ENCODE measurements around the gene TSPEAR.
"Not testable (repeated sequence)": the region's sequence is repeated elsewhere in the genome, so short reads cannot be mapped to it uniquely, and the experiment has no call there.

TSPEAR gene

DNA sequence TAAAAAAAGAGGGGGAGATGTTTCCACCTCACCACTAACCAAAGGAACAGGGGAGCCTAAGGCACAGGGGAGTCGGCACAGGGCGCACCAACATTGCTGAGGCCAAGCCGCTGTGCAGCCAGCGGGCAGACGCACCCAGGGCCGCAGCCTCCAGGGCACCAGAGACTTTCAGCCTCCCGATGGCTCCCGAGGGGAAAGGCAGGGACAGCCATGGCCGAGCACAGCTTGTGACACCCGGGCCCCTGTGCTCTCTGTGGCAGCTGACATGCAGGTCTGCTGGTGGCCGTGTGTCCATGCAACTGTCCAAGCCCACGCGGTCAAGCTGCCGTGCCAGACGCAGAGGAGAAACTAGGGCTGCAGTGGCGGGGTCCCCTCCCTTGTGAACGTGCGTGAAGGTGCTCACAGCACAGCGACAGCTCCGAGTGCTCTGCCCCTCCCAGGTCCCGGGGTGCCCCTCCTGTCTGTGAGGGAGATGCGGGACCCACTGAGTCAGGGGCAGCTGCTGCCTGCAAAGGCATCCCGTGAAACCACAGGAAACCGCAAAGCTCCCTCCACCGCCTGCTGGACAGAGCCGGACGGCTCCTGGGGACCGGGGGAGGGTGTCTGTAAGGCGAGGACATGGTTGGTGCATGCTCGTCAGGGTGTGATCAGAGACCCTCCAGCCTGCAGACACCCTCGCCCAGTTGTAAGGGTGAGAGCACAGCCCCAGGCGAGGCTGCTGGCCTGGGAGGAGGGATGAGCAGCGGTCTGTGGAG lies 62.6 kb downstream of the TSPEAR start:
- no peak for DNase-seq

DNA sequence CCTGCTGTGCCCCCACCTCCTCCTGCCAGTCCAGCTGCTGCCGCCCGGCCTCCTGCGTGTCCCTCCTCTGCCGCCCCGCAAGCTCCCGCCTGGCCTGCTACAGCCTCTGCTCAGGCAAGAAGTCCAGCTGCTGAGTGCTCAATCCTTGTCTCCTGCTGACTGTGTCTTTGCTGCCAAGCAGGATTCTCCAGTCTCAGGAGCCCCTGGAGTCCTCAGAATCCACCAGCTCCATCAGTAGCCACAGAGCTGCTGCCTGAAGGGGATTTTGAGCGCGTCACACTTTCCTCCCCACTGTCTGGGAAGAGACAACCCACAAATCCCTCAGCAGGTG lies 64.2 kb downstream of the TSPEAR start:
- DNase-seq: no peak

DNA sequence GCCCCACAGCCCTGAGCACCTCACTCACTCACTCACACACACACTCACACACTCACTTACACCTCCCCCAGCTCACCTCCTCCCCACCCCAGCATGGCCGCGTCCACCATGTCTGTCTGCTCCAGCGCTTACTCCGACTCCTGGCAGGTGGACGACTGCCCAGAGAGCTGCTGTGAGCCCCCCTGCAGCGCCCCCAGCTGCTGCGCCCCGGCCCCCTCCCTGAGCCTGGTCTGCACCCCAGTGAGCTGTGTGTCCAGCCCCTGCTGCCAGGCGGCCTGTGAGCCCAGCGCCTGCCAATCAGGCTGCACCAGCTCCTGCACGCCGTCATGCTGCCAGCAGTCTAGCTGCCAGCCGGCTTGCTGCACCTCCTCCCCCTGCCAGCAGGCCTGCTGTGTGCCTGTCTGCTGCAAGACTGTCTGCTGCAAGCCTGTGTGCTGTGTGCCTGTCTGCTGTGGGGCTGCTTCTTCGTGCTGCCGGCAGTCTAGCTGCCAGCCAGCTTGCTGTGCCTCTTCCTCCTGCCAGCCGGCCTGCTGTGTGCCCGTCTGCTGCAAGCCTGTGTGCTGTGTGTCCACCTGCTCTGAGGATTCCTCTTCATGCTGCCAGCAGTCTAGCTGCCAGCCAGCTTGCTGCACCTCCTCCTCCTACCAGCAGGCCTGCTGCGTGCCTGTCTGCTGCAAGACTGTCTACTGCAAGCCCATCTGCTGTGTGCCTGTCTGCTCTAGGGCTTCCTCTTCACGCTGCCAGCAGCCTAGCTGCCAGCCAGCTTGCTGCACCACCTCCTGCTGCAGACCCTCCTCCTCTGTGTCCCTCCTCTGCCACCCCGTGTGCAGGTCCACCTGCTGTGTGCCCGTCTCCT lies 64.8 kb downstream of the TSPEAR start, which contains the start of gene KRTAP10-11:
KRTAP10-11 (plus strand) TSS at position 49 of the 856 bp plus-strand sequence; CDS start at position 94, 45 bp downstream.
- DNase-seq: not testable (repeated sequence)

DNA sequence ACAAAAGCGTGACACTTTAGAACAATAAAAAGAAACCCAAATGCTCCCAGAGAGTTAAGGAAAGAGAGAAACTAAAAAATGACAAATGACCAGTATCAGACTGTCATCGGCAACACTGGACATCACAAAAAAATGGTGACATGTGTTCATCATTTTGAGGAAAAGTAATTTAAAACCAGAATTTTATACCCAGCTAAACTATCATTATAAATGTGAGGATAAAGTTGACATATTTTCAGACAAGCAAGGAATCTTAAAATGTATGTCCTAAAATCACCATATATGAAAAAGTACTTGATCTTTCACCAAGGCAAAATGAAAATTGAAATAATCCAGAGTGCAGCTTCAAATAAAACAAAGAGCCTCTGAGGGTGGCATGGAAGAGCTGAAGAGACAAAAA lies 66.5 kb downstream of the TSPEAR start:
- no peak for DNase-seq

DNA sequence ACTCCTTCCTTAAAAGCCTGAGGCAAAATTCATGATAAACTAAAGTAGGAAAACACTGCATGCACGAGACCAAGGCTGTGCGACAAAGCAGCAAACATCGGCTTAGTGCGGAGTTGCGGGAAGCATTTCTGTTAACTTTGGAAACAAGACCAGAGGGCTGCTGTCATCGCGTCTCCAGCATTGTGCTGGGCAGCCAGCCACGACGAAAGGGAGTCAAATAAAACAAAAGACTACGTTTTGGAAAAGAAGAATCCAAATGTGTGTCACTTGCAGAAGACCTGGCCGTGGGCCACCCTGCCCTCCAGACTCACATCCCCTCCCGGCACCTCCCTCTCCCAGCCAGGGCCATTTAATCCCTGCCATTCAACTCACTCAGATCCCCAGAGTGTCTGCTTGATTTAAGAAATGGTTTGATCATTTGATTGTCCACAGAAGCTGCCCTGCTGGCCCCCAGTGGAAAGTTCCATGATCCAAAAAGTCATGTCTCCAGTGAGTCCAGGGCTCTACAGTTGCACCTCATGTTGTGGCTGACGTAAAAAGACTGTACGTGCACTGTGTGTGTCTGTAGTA lies 67.5 kb downstream of the TSPEAR start:
- DNase-seq: no peak

DNA sequence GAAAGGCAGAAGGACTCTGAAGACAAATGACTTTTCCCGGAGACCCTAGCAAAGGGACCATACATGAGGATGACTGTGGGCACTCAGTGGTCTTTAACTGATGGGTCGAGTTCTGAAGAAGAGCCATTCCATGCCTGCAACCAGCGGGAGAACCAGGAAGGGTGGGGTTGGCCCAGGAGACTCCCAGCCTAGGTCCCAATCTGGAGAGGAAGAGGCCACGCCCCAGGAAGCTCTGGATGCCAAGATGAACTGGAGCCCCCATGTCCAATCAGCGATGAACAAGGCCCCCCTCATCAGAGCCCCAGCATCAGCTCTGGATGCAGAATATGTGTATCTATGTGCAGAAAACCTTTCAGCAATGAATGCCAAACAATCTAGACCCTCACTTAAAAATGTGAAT lies 70.6 kb downstream of the TSPEAR start:
- DNase-seq: no peak

- no peak for DNase-seq
Observed at GRCh38 chr21:44639331-44639655, 72.1 kb downstream of the TSPEAR start.

DNA sequence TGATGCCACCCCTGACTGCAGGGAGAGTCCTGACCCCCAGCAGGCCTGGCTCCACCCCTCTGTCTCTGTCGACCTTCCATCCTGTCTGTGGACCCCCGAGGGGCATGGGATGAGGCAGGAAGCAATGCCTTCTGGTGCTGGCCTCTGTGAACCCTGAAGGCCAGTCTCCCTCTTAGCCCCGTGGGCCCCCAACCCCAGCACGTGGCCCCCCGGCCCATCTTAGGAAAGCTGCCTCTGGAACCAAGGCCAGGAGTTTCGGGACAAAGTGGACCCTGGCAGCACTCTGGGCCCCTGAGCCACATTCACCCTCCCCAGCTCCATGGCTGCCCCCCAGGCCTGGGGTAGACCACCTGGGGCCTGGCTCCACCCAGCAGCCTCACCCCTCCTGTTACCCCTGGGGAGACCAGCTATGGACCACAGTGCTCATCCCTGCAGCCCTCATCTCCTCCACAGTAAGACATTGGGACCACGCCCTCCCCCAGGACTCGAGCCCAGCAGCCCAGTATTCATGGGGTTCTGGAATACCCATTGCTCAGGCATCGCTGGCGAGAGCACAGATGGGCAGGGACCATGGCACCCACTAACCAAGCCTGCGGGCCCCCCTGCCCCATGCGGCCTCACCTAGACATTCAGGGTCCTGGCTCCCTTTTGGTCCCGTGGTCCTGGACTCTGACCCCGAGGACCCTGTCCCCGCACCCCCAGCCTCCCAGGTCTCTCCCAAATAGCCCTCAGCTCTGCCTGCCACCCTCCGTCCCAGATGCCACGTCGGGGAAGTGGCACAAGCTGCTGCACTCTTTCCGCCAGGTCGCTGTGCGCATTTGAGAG lies 72.7 kb downstream of the TSPEAR start:
- DNase-seq: not testable (repeated sequence)

DNA sequence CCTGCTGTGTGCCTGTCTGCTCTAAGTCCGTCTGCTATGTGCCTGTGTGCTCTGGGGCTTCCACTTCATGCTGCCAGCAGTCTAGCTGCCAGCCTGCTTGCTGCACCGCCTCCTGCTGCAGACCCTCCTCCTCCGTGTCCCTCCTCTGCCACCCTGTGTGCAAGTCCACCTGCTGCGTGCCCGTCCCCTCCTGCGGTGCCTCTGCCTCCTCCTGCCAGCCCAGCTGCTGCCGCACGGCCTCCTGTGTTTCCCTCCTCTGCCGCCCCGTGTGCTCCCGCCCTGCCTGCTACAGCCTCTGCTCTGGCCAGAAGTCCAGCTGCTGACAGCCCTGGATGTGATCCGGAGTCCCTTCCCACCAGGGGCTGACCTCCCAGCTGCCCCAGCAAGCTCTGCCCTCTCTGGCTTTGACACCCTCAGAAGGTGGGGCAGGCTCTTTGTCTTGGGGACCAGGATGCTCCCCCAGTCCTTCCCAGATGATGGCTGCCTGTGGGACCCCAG lies 73.5 kb downstream of the TSPEAR start:
- DNase-seq: not testable (repeated sequence)

GRCh38 chr21:44637018-44637850 lies 74.1 kb downstream of the TSPEAR start, which contains the start of gene KRTAP10-10:
Gene KRTAP10-10, plus strand, starts transcription at chr21:44637356. Its CDS starts 62 bp downstream, at chr21:44637418.
- no peak for DNase-seq

DNA sequence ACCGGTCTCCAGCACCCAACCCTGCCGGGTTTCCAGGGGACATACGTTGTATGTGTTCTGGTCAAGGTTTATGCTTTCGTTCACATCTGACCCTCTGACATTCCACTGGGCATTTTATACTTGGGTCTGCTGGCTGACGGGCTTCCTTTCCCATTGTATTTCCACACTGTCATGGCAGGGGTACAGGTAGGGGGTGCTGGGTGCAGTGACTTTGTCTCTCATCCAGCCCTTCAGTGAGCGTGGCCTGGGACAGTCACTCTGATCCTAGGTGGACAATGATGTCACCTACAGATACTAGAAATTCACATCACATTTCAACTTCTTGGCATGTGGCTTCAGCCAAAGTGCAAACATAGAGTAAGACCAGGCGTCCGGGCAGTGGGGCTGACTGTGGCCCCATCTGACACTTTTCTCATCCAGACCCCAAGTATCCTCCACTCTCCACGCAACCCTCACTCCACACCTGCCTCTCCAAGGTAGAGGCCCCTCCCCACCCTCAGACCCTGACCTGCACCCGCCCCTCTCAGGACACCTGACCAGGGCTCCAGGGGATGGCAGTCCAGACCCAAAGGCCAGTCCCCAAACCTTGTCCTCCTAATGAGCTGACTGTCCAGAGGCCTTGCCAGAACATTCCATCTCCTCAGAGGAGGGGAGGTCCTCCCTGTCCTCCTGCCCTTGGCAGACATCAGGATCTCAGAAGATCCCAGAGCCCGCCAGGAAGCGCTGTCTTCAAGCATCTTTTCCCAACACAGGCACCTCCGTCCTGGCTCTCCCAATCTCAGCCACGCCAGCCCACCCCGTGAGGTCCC lies 75.0 kb downstream of the TSPEAR start:
- no peak for DNase-seq

- DNase-seq: no peak
Observed at GRCh38 chr21:44632067-44632466, 79.3 kb downstream of the TSPEAR start.

DNA sequence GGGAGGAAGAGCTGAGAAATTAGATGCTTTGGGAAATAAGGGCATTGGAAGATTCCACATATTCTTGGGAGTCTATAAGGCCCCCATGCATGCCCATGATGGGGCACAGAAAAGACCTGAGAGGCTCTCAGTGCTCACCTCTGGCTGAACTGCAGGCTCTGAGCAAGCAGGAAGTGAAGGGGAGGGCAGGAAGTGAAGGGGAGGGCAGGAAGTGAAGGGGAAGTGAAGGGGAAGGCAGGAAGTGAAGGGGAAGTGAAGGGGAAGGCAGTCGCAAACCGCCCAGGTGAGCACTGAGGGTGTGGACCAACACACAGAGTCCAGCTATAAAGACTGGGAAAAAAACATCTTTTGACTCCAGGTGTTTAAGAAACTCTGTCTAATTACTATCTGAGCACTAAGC lies 80.9 kb downstream of the TSPEAR start:
- no peak for DNase-seq

DNA sequence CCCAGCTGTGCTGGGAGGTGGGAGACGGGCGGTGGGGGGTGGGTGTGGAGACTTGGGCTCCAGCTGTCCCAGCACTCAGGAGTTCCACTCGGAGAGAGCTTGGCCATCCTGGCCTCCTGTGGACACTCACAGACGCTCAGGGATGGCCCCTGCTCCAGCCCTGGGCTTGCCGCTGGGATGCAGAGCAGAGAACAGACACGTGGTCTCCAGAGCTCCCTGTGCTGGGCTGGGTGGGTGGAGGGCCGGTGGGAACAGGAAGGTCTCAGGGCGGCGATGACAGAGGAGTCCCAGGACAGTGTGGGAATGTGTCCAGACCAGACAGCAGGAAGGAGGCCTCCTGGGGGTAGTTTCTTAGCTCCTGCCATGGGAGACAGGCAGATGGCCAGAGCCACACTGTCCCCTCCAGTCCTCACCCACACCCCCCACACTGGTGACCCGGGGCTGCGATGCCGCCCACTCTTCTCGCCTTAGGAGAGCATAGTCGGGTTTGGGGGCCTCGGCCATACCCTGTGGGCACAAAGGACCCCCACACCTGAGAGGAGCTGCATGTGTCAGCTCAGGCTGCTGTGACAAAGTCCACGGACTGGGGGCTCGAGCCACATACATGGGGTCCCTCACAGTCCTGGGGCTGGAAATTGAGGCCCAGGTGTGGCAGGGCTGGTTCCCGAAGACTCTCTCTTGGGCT lies 82.5 kb downstream of the TSPEAR start:
- DNase-seq: no peak

GRCh38 chr21:44627831-44628233 lies 83.5 kb downstream of the TSPEAR start:
- DNase-seq: not testable (repeated sequence)

DNA sequence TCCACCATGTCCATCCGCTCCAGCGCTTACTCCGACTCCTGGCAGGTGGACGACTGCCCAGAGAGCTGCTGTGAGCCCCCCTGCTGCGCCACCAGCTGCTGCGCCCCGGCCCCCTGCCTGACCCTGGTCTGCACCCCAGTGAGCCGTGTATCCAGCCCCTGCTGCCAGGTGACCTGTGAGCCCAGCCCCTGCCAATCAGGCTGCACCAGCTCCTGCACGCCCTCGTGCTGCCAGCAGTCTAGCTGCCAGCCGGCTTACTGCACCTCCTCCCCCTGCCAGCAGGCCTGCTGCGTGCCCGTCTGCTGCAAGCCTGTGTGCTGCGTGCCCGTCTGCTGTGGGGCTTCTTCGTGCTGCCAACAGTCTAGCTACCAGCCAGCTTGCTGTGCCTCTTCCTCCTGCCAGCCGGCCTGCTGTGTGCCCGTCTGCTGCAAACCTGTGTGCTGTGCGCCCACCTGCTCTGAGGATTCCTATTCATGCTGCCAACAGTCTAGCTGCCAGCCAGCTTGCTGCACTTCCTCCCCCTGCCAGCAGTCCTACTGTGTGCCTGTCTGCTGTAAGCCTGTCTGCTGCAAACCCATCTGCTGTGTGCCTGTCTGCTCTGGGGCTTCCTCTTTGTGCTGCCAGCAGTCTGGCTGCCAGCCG lies 84.1 kb downstream of the TSPEAR start:
- not testable (repeated sequence) for DNase-seq

- DNase-seq: no peak
Observed at GRCh38 chr21:44626673-44627143, 84.7 kb downstream of the TSPEAR start, which contains the start of gene KRTAP10-9. Gene KRTAP10-9, plus strand, starts transcription at chr21:44627093. Its CDS starts 79 bp downstream, at chr21:44627172.

DNA sequence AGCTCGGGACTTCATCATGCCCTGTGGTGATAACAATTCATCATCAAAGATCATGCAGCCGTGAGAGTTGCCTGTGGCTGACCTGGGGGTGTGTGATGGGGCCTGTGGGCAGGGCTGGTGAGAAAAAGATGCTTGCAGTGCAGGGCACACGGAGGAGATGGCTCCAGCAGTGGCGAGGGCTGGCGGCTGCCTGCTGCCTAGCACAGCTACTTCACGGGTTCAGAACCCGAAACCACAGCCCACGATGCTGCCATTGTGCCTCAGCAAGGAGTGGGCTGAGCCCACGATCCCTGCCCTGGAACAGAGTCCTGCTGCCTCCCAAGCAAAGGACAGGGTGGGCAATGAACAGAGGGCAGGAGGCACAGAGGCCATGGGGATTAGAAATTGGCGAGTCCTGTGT lies 85.1 kb downstream of the TSPEAR start:
- no peak for DNase-seq

DNA sequence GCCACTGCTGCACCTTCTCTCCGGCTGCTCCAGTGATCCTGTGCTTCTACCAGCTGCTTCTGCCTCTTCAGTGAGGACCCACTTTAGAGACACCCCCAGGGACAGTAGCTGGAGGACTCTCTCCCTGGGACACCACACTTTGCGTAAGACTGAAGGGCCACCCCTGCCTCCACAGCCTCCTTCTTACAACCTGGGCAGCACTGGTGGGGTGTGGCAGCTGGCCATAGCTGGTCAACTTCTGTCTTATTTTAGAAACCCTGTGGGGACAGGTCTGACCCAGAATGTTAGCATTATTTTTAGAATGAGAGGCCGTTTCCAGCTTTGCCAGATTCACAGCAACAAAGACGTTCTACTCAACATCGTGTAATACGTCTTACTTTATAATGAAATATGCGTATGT lies 85.6 kb downstream of the TSPEAR start:
- DNase-seq: no peak

All from inflammatory macrophage treated with lipopolysaccharide for 4 hours (primary cell).